ENCODE measurements around the gene IFNK. TPM values are rescaled to one million over a fixed set of nuclear protein-coding genes. Genes with fewer than 3 reads are reported as not detected.

IFNK gene
- total RNA-seq, 1 donor, result not detected

GRCh38 chr9:27537027-27537435 is 12.9 kb downstream of the IFNK start:
- DNase-seq (ENCODE audit: low read depth in 2 of 3, low spot score in 2 of 3), result no peak

- no peak for DNase-seq (ENCODE audit: low read depth in 2 of 3, low spot score in 2 of 3)
These were observed 13.7 kb downstream of the IFNK start for GRCh38 chr9:27537756-27538155.

GRCh38 chr9:27538647-27539046 is 14.6 kb downstream of the IFNK start:
- no peak for DNase-seq (ENCODE audit: low read depth in 2 of 3, low spot score in 2 of 3)

GRCh38 chr9:27539479-27540441 is 15.7 kb downstream of the IFNK start:
- DNase-seq (ENCODE audit: low read depth in 2 of 3, low spot score in 2 of 3), result no peak

- no peak for DNase-seq (ENCODE audit: low read depth in 2 of 3, low spot score in 2 of 3)
These were observed 16.4 kb downstream of the IFNK start for GRCh38 chr9:27540502-27540901.

- DNase-seq (ENCODE audit: low read depth in 2 of 3, low spot score in 2 of 3), result no peak
These were observed 17.6 kb downstream of the IFNK start for GRCh38 chr9:27541740-27542139.

GRCh38 chr9:27542508-27542907 is 18.4 kb downstream of the IFNK start:
- DNase-seq (ENCODE audit: low read depth in 2 of 3, low spot score in 2 of 3), result no peak

GRCh38 chr9:27545471-27545870 is 21.4 kb downstream of the IFNK start:
- DNase-seq (ENCODE audit: low read depth in 2 of 3, low spot score in 2 of 3), result no peak

GRCh38 chr9:27548055-27548741 is 24.1 kb downstream of the IFNK start:
- DNase-seq (ENCODE audit: low read depth in 2 of 3, low spot score in 2 of 3), result peak in 1 of 3 donors; percentile 58

GRCh38 chr9:27549196-27549755 is 25.2 kb downstream of the IFNK start:
- DNase-seq (ENCODE audit: low read depth in 2 of 3, low spot score in 2 of 3), result no peak

GRCh38 chr9:27554712-27555111 is 30.6 kb downstream of the IFNK start:
- DNase-seq (ENCODE audit: low read depth in 2 of 3, low spot score in 2 of 3), result no peak

GRCh38 chr9:27556470-27556869 is 32.4 kb downstream of the IFNK start:
- DNase-seq (ENCODE audit: low read depth in 2 of 3, low spot score in 2 of 3), result no peak

GRCh38 chr9:27558307-27558706 is 34.2 kb downstream of the IFNK start:
- no peak for DNase-seq (ENCODE audit: low read depth in 2 of 3, low spot score in 2 of 3)

- no peak for DNase-seq (ENCODE audit: low read depth in 2 of 3, low spot score in 2 of 3)
These were observed 36.4 kb downstream of the IFNK start for GRCh38 chr9:27560457-27560856.

- DNase-seq (ENCODE audit: low read depth in 2 of 3, low spot score in 2 of 3), result no peak
These were observed 37.6 kb downstream of the IFNK start for GRCh38 chr9:27561685-27562084.

- DNase-seq (ENCODE audit: low read depth in 2 of 3, low spot score in 2 of 3), result no peak
These were observed 39.8 kb downstream of the IFNK start for GRCh38 chr9:27563738-27564430.

- DNase-seq (ENCODE audit: low read depth in 2 of 3, low spot score in 2 of 3), result no peak
These were observed 40.6 kb downstream of the IFNK start for GRCh38 chr9:27564670-27565069.

GRCh38 chr9:27565696-27566095 is 41.6 kb downstream of the IFNK start:
- peak in 1 of 3 donors; percentile 60 for DNase-seq (ENCODE audit: low read depth in 2 of 3, low spot score in 2 of 3)

GRCh38 chr9:27566118-27566517 is 42.0 kb downstream of the IFNK start:
- no peak for DNase-seq (ENCODE audit: low read depth in 2 of 3, low spot score in 2 of 3)

GRCh38 chr9:27569406-27569805 is 45.3 kb downstream of the IFNK start:
- no peak for DNase-seq (ENCODE audit: low read depth in 2 of 3, low spot score in 2 of 3)

GRCh38 chr9:27571011-27571410 is 46.9 kb downstream of the IFNK start:
- no peak for DNase-seq (ENCODE audit: low read depth in 2 of 3, low spot score in 2 of 3)

Measured in hematopoietic multipotent progenitor cell (in vitro differentiated cells).